ENCODE measurements around the gene INSIG2.

INSIG2 gene

GRCh38 chr2:118102433-118103082, 14.3 kb downstream of the INSIG2 start:
- DNase-seq: no peak

- no peak for DNase-seq
Observed at GRCh38 chr2:118103951-118104940, 16.0 kb downstream of the INSIG2 start.

GRCh38 chr2:118105497-118105896, 17.2 kb downstream of the INSIG2 start:
- DNase-seq: no peak

GRCh38 chr2:118106926-118107325, 18.7 kb downstream of the INSIG2 start:
- no peak for DNase-seq

- no peak for DNase-seq
Observed at GRCh38 chr2:118110310-118110709, 22.0 kb downstream of the INSIG2 start.

GRCh38 chr2:118110991-118111390, 22.7 kb downstream of the INSIG2 start:
- no peak for DNase-seq

GRCh38 chr2:118112771-118113334, 24.6 kb downstream of the INSIG2 start:
- no peak for DNase-seq

- no peak for DNase-seq
Observed at GRCh38 chr2:118114863-118115262, 26.6 kb downstream of the INSIG2 start.

GRCh38 chr2:118115761-118116160, 27.5 kb downstream of the INSIG2 start:
- DNase-seq: no peak

- no peak for DNase-seq
Observed at GRCh38 chr2:118118479-118118878, 30.2 kb downstream of the INSIG2 start.

GRCh38 chr2:118119158-118119727, 31.0 kb downstream of the INSIG2 start:
- no peak for DNase-seq

GRCh38 chr2:118119761-118120400, 31.6 kb downstream of the INSIG2 start:
- DNase-seq: no peak

GRCh38 chr2:118120401-118120780, 32.1 kb downstream of the INSIG2 start:
- DNase-seq: no peak

- no peak for DNase-seq
Observed at GRCh38 chr2:118121101-118121500, 32.8 kb downstream of the INSIG2 start.

- no peak for DNase-seq
Observed at GRCh38 chr2:118121986-118122524, 33.8 kb downstream of the INSIG2 start.

GRCh38 chr2:118122594-118123281, 34.5 kb downstream of the INSIG2 start:
- no peak for DNase-seq

- DNase-seq: no peak
Observed at GRCh38 chr2:118123561-118124232, 35.4 kb downstream of the INSIG2 start.

- DNase-seq: no peak
Observed at GRCh38 chr2:118124288-118124891, 36.1 kb downstream of the INSIG2 start.

- DNase-seq: no peak
Observed at GRCh38 chr2:118127250-118127649, 39.0 kb downstream of the INSIG2 start.

GRCh38 chr2:118128826-118129225, 40.6 kb downstream of the INSIG2 start:
- no peak for DNase-seq

- DNase-seq: no peak
Observed at GRCh38 chr2:118130385-118130784, 42.1 kb downstream of the INSIG2 start.
